HAP-1 (cell line): Measurements from ENCODE around the gene IFITM2.
"Not testable (repeated sequence)": the region's sequence is repeated elsewhere in the genome, so short reads cannot be mapped to it uniquely, and the experiment has no call there.

Experiments
- DNase-seq, 2 experiments: peaks; one replicate each; pipeline ENCODE4 v3.0.0-alpha.2; 2016 to 2020; ENCODE audit warnings: low spot score in 2 of 2
- H3K27me3 ChIP-seq: fragments of 250-450 bp; sonication (Bioruptor Pico); 2 replicates; pipeline ENCODE4 v1.5.1; 2020; ENCODE audit warnings: low read depth, mild to moderate bottlenecking, moderate library complexity
- H3K36me3 ChIP-seq: fragments of 250-450 bp; sonication (Bioruptor Pico); replicated peaks from 2 replicates; pipeline ENCODE4 v1.5.1; 2020; ENCODE audit warnings: mild to moderate bottlenecking
- H3K4me1 ChIP-seq: fragments of 250-450 bp; sonication (Bioruptor Pico); 2 replicates; pipeline ENCODE4 v1.5.1; 2020; ENCODE audit warnings: mild to moderate bottlenecking
- H3K4me3 ChIP-seq: fragments of 250-450 bp; sonication (Bioruptor Pico); 2 replicates; pipeline ENCODE4 v1.5.1; 2020; ENCODE audit warnings: mild to moderate bottlenecking, moderate library complexity
- H3K9me3 ChIP-seq: fragments of 250-450 bp; sonication (Bioruptor Pico); 2 replicates; pipeline ENCODE4 v1.5.1; 2020; ENCODE audit warnings: mild to moderate bottlenecking, moderate library complexity
- in situ Hi-C: fragments of 300-500 bp; cut with MboI; formaldehyde crosslinking; loops from 3 replicates; pipeline ENCODE4 v1.14.3; 2020; ENCODE audit warnings: low sequenced_read_pairs, inconsistent platforms, mixed read lengths

IFITM2 gene

GRCh38 chr11:326842-327580 lies 19.4 kb downstream of the IFITM2 start:
- Histone ChIP-seq H3K9me3 (no peaks in the 10 kb centered on the region), H3K27me3 (no peaks in the 10 kb centered on the region), H3K36me3 (no peaks in the 10 kb centered on the region), H3K4me3 (no peak overlapping the region), H3K4me1 (no peaks in the 10 kb centered on the region; the same call in 1 of the 2 replicates)
- in situ Hi-C loops = no loop called here
- no peak for DNase-seq

- in situ Hi-C loops = no loop called here
- Histone ChIP-seq H3K4me3 (no peak overlapping the region), H3K27me3 (no peaks in the 10 kb centered on the region), H3K4me1 (no peaks in the 10 kb centered on the region; the same call in 1 of the 2 replicates), H3K36me3 (no peaks in the 10 kb centered on the region), H3K9me3 (no peaks in the 10 kb centered on the region)
- DNase-seq = no peak
Measured at GRCh38 chr11:327581-327923, 19.9 kb downstream of the IFITM2 start.

GRCh38 chr11:328012-328411 lies 20.4 kb downstream of the IFITM2 start:
- H3K4me3 ChIP-seq = no peak overlapping the region
- DNase-seq = no peak
- in situ Hi-C loops = no loop called here

GRCh38 chr11:328516-329100 lies 21.0 kb downstream of the IFITM2 start:
- H3K4me1 ChIP-seq, H3K4me3 ChIP-seq, H3K9me3 ChIP-seq, in situ Hi-C loops, H3K36me3 ChIP-seq, H3K27me3 ChIP-seq, DNase-seq: not testable (repeated sequence)

More at GRCh38 chr11:328012-328411, 20.4 kb downstream of the IFITM2 start:
- H3K4me1 ChIP-seq = no peaks in the 10 kb centered on the region; the same call in 1 of the 2 replicates
- H3K9me3 ChIP-seq = no peaks in the 10 kb centered on the region
- no peaks in the 10 kb centered on the region for H3K36me3 ChIP-seq
- H3K27me3 ChIP-seq = no peaks in the 10 kb centered on the region

GRCh38 chr11:329886-330253 lies 22.3 kb downstream of the IFITM2 start:
- H3K36me3 ChIP-seq = no peaks in the 10 kb centered on the region
- in situ Hi-C loops = no loop called here
- no peaks in the 10 kb centered on the region; the same call in 1 of the 2 replicates for H3K4me1 ChIP-seq
- DNase-seq = no peak
- H3K4me3 ChIP-seq = no peak overlapping the region
- no peaks in the 10 kb centered on the region for H3K9me3 ChIP-seq
- H3K27me3 ChIP-seq = no peaks in the 10 kb centered on the region

GRCh38 chr11:330307-330693 lies 22.7 kb downstream of the IFITM2 start:
- no peaks in the 10 kb centered on the region for H3K36me3 ChIP-seq
- no peaks in the 10 kb centered on the region; the same call in 1 of the 2 replicates for H3K4me1 ChIP-seq
- H3K27me3 ChIP-seq = no peaks in the 10 kb centered on the region
- DNase-seq = no peak
- no peaks in the 10 kb centered on the region for H3K9me3 ChIP-seq
- in situ Hi-C loops = no loop called here
- no peak overlapping the region for H3K4me3 ChIP-seq

- H3K27me3 ChIP-seq = no peaks in the 10 kb centered on the region
- no peak for DNase-seq
- no peaks in the 10 kb centered on the region for H3K9me3 ChIP-seq
- no peaks in the 10 kb centered on the region for H3K36me3 ChIP-seq
- H3K4me1 ChIP-seq = no peaks in the 10 kb centered on the region; the same call in 1 of the 2 replicates
- H3K4me3 ChIP-seq = no peak overlapping the region
- in situ Hi-C loops = no loop called here
Measured at GRCh38 chr11:330694-331357, 23.2 kb downstream of the IFITM2 start.

GRCh38 chr11:331358-332060 lies 23.9 kb downstream of the IFITM2 start:
- H3K36me3 ChIP-seq = no peaks in the 10 kb centered on the region
- H3K4me3 ChIP-seq = no peak overlapping the region
- H3K9me3 ChIP-seq = no peaks in the 10 kb centered on the region
- no peaks in the 10 kb centered on the region for H3K27me3 ChIP-seq
- DNase-seq = no peak
- no peaks in the 10 kb centered on the region; the same call in 1 of the 2 replicates for H3K4me1 ChIP-seq
- in situ Hi-C loops = no loop called here

- DNase-seq = no peak
- Histone ChIP-seq H3K4me1 (peaks cover 4% of the 10 kb centered on the region), H3K27me3 (no peaks in the 10 kb centered on the region), H3K36me3 (no peaks in the 10 kb centered on the region), H3K9me3 (no peaks in the 10 kb centered on the region), H3K4me3 (no peak overlapping the region)
- in situ Hi-C loops = no loop called here
Measured at GRCh38 chr11:332651-333480, 25.2 kb downstream of the IFITM2 start.

GRCh38 chr11:333616-334263 lies 26.1 kb downstream of the IFITM2 start:
- H3K4me1 ChIP-seq, DNase-seq, H3K27me3 ChIP-seq, H3K4me3 ChIP-seq, H3K36me3 ChIP-seq, in situ Hi-C loops, H3K9me3 ChIP-seq: not testable (repeated sequence)

GRCh38 chr11:334264-334994 lies 26.8 kb downstream of the IFITM2 start:
- Histone ChIP-seq H3K4me1 (peaks cover 4% of the 10 kb centered on the region), H3K27me3 (no peaks in the 10 kb centered on the region), H3K9me3 (no peaks in the 10 kb centered on the region), H3K36me3 (no peaks in the 10 kb centered on the region), H3K4me3 (no peak overlapping the region)
- DNase-seq = peak in 1 of 2 experiments; percentile 39
- in situ Hi-C loops = no loop called here

GRCh38 chr11:335779-336658 lies 28.4 kb downstream of the IFITM2 start:
- Histone ChIP-seq H3K4me3 (no peak overlapping the region), H3K4me1 (peaks cover 19% of the 10 kb centered on the region), H3K36me3 (no peaks in the 10 kb centered on the region), H3K27me3 (no peaks in the 10 kb centered on the region), H3K9me3 (no peaks in the 10 kb centered on the region)
- in situ Hi-C loops = no loop called here
- no peak for DNase-seq
